ENCODE measurements around the gene PRR20G. TPM values are rescaled to one million over a fixed set of nuclear protein-coding genes. Genes with fewer than 3 reads are reported as not detected.

PRR20G gene
- total RNA-seq, 1 experiment from 2014 or later: not detected

GRCh38 chr3:127266186-127266585, 21.7 kb downstream of the PRR20G start:
- Mint-ChIP-seq H3K27ac (ENCODE audit: unreplicated experiment) (no peak overlapping the region), H3K4me3 (ENCODE audit: low read depth, unreplicated experiment) (no peak overlapping the region), H3K9me3 (ENCODE audit: low read depth, unreplicated experiment) (peaks cover 4% of the 10 kb centered on the region), H3K4me1 (ENCODE audit: low read depth, unreplicated experiment) (peaks cover 5% of the 10 kb centered on the region), H3K36me3 (ENCODE audit: insufficient read depth, unreplicated experiment) (no peaks in the 10 kb centered on the region), H3K27me3 (ENCODE audit: unreplicated experiment) (peaks cover 77% of the 10 kb centered on the region)
- BruUV-seq (replicated peaks): no TSS peak
- no peak for DNase-seq
- TF ChIP-seq CTCF (IDR thresholded peaks at IDR 0.05; ENCODE audit: unreplicated experiment): no peak
- CTCF ChIA-PET: no interaction called here
- intact Hi-C loops (cut with micrococcal nuclease; ENCODE audit: unreplicated experiment): no loop called here

GRCh38 chr3:127265581-127265981, 22.3 kb downstream of the PRR20G start:
- peaks cover 5% of the 10 kb centered on the region for H3K4me1 Mint-ChIP-seq (ENCODE audit: low read depth, unreplicated experiment)
- H3K4me3 Mint-ChIP-seq (ENCODE audit: low read depth, unreplicated experiment): no peak overlapping the region
- no peak for DNase-seq
- intact Hi-C loops (cut with micrococcal nuclease; ENCODE audit: unreplicated experiment): no loop called here
- CTCF ChIA-PET: interaction anchor here (0.6 to 1.3 kb wide), 3 partner anchors 11 to 105 kb away, joined by 4 read pairs; no protein-coding TSS in a partner anchor
- no peaks in the 10 kb centered on the region for H3K36me3 Mint-ChIP-seq (ENCODE audit: insufficient read depth, unreplicated experiment)
- no peak overlapping the region for H3K27ac Mint-ChIP-seq (ENCODE audit: unreplicated experiment)
- no peak for TF ChIP-seq CTCF (IDR thresholded peaks at IDR 0.05; ENCODE audit: unreplicated experiment)
- no TSS peak for BruUV-seq (replicated peaks)
- peaks cover 83% of the 10 kb centered on the region for H3K27me3 Mint-ChIP-seq (ENCODE audit: unreplicated experiment)
- H3K9me3 Mint-ChIP-seq (ENCODE audit: low read depth, unreplicated experiment): peaks cover 4% of the 10 kb centered on the region

- DNase-seq: no peak
- Mint-ChIP-seq H3K27me3 (ENCODE audit: unreplicated experiment) (peaks cover 84% of the 10 kb centered on the region), H3K4me1 (ENCODE audit: low read depth, unreplicated experiment) (peaks cover 5% of the 10 kb centered on the region), H3K9me3 (ENCODE audit: low read depth, unreplicated experiment) (peaks cover 4% of the 10 kb centered on the region), H3K36me3 (ENCODE audit: insufficient read depth, unreplicated experiment) (no peaks in the 10 kb centered on the region), H3K4me3 (ENCODE audit: low read depth, unreplicated experiment) (no peak overlapping the region), H3K27ac (ENCODE audit: unreplicated experiment) (no peak overlapping the region)
- no peak for TF ChIP-seq CTCF (IDR thresholded peaks at IDR 0.05; ENCODE audit: unreplicated experiment)
- intact Hi-C loops (cut with micrococcal nuclease; ENCODE audit: unreplicated experiment): no loop called here
- CTCF ChIA-PET: interaction anchor here (0.6 to 1.7 kb wide), 4 partner anchors 10 to 106 kb away, joined by 4 read pairs; no protein-coding TSS in a partner anchor
- BruUV-seq (replicated peaks): no TSS peak
Measured at GRCh38 chr3:127264794-127265514, 22.9 kb downstream of the PRR20G start.

GRCh38 chr3:127264292-127264691, 23.6 kb downstream of the PRR20G start:
- peaks cover 84% of the 10 kb centered on the region for H3K27me3 Mint-ChIP-seq (ENCODE audit: unreplicated experiment)
- peaks cover 4% of the 10 kb centered on the region for H3K9me3 Mint-ChIP-seq (ENCODE audit: low read depth, unreplicated experiment)

More at GRCh38 chr3:127264292-127264691, 23.6 kb downstream of the PRR20G start:
- no peaks in the 10 kb centered on the region for H3K36me3 Mint-ChIP-seq (ENCODE audit: insufficient read depth, unreplicated experiment)
- CTCF ChIA-PET: interaction anchor here (1.7 kb wide), 1 partner anchor 11 kb away, joined by 4 read pairs; no protein-coding TSS in a partner anchor
- intact Hi-C loops (cut with micrococcal nuclease; ENCODE audit: unreplicated experiment): no loop called here
- no TSS peak for BruUV-seq (replicated peaks)
- TF ChIP-seq CTCF (IDR thresholded peaks at IDR 0.05; ENCODE audit: unreplicated experiment): no peak
- H3K4me3 Mint-ChIP-seq (ENCODE audit: low read depth, unreplicated experiment): no peak overlapping the region
- DNase-seq: peak; percentile 30
- peaks cover 5% of the 10 kb centered on the region for H3K4me1 Mint-ChIP-seq (ENCODE audit: low read depth, unreplicated experiment)
- H3K27ac Mint-ChIP-seq (ENCODE audit: unreplicated experiment): no peak overlapping the region
